ENCODE results near the gene DACH2.
"Not testable (repeated sequence)": the region's sequence is repeated elsewhere in the genome, so short reads cannot be mapped to it uniquely, and the experiment has no call there.

DACH2 gene

GRCh38 chrX:86148024-86148511 is at the start of gene DACH2:
TSS of gene DACH2 (plus strand) at chrX:86148451.
- DNase-seq (ENCODE audit: low read depth in 2 of 2, low spot score in 1 of 2): no peak

GRCh38 chrX:86102341-86102740 is 45.9 kb upstream of the DACH2 start:
- DNase-seq (ENCODE audit: low read depth in 2 of 2, low spot score in 1 of 2): no peak

GRCh38 chrX:86103061-86103460 is 45.2 kb upstream of the DACH2 start:
- DNase-seq (ENCODE audit: low read depth in 2 of 2, low spot score in 1 of 2): no peak

- DNase-seq (ENCODE audit: low read depth in 2 of 2, low spot score in 1 of 2): no peak
Observed at GRCh38 chrX:86104526-86104925, 43.7 kb upstream of the DACH2 start.

- DNase-seq (ENCODE audit: low read depth in 2 of 2, low spot score in 1 of 2): no peak
Observed at GRCh38 chrX:86121916-86122315, 26.3 kb upstream of the DACH2 start.

GRCh38 chrX:86133761-86134160 is 14.5 kb upstream of the DACH2 start:
- no peak for DNase-seq (ENCODE audit: low read depth in 2 of 2, low spot score in 1 of 2)

GRCh38 chrX:86137071-86137470 is 11.2 kb upstream of the DACH2 start:
- DNase-seq (ENCODE audit: low read depth in 2 of 2, low spot score in 1 of 2): no peak

- DNase-seq (ENCODE audit: low read depth in 2 of 2, low spot score in 1 of 2): no peak
Observed at GRCh38 chrX:86141786-86142185, 6.5 kb upstream of the DACH2 start.

GRCh38 chrX:86146102-86146501 is 2.1 kb upstream of the DACH2 start:
- DNase-seq (ENCODE audit: low read depth in 2 of 2, low spot score in 1 of 2): no peak

- no peak for DNase-seq (ENCODE audit: low read depth in 2 of 2, low spot score in 1 of 2)
Observed at GRCh38 chrX:86148594-86148993, 343 bp downstream of the DACH2 start.

- DNase-seq (ENCODE audit: low read depth in 2 of 2, low spot score in 1 of 2): no peak
Observed at GRCh38 chrX:86149119-86149518, 868 bp downstream of the DACH2 start.

- no peak for DNase-seq (ENCODE audit: low read depth in 2 of 2, low spot score in 1 of 2)
Observed at GRCh38 chrX:86154553-86154952, 6.3 kb downstream of the DACH2 start.

GRCh38 chrX:86171366-86171765 is 23.1 kb downstream of the DACH2 start:
- DNase-seq (ENCODE audit: low read depth in 2 of 2, low spot score in 1 of 2): no peak

GRCh38 chrX:86178906-86179305 is 30.7 kb downstream of the DACH2 start:
- DNase-seq (ENCODE audit: low read depth in 2 of 2, low spot score in 1 of 2): no peak

GRCh38 chrX:86181325-86181724 is 33.1 kb downstream of the DACH2 start:
- not testable (repeated sequence) for DNase-seq (ENCODE audit: low read depth in 2 of 2, low spot score in 1 of 2)

- no peak for DNase-seq (ENCODE audit: low read depth in 2 of 2, low spot score in 1 of 2)
Observed at GRCh38 chrX:86192827-86193226, 44.6 kb downstream of the DACH2 start.

- DNase-seq (ENCODE audit: low read depth in 2 of 2, low spot score in 1 of 2): no peak
Observed at GRCh38 chrX:86194758-86195157, 46.5 kb downstream of the DACH2 start.

- DNase-seq (ENCODE audit: low read depth in 2 of 2, low spot score in 1 of 2): no peak
Observed at GRCh38 chrX:86195343-86195742, 47.1 kb downstream of the DACH2 start.

GRCh38 chrX:86197815-86198214 is 49.6 kb downstream of the DACH2 start:
- no peak for DNase-seq (ENCODE audit: low read depth in 2 of 2, low spot score in 1 of 2)

GRCh38 chrX:86210772-86211171 is 62.5 kb downstream of the DACH2 start:
- DNase-seq (ENCODE audit: low read depth in 2 of 2, low spot score in 1 of 2): no peak

GRCh38 chrX:86215260-86215659 is 67.0 kb downstream of the DACH2 start:
- no peak for DNase-seq (ENCODE audit: low read depth in 2 of 2, low spot score in 1 of 2)

GRCh38 chrX:86237482-86237881 is 89.2 kb downstream of the DACH2 start:
- DNase-seq (ENCODE audit: low read depth in 2 of 2, low spot score in 1 of 2): no peak

GRCh38 chrX:86241547-86241946 is 93.3 kb downstream of the DACH2 start:
- DNase-seq (ENCODE audit: low read depth in 2 of 2, low spot score in 1 of 2): no peak

- DNase-seq (ENCODE audit: low read depth in 2 of 2, low spot score in 1 of 2): no peak
Observed at GRCh38 chrX:86263526-86263925, 115.3 kb downstream of the DACH2 start.
